HL-60 (cell line): ENCODE data around the gene ACHE.

ENCODE experiments used
- DNase-seq, 2 experiments: peaks; one replicate each; pipeline ENCODE4 v3.0.0-alpha.2; 2010 to 2020; ENCODE audit warnings: low read depth in 1 of 2, low spot score in 1 of 2
- H3K27ac ChIP-seq: fragments of 250-450 bp; sonication (Bioruptor Pico); replicated peaks from 2 replicates; pipeline ENCODE4 v1.5.1; 2020; ENCODE audit warnings: mild to moderate bottlenecking, moderate library complexity
- H3K27me3 ChIP-seq: fragments of 250-450 bp; sonication (Bioruptor Pico); 2 replicates; pipeline ENCODE4 v1.5.1; 2021; ENCODE audit warnings: mild to moderate bottlenecking, moderate library complexity; ENCODE audit not compliant: insufficient read depth, poor library complexity, severe bottlenecking
- H3K4me3 ChIP-seq: replicated peaks from 2 replicates; pipeline ENCODE4 v1.5.1; 2011; ENCODE audit warnings: mild to moderate bottlenecking, control low read depth, low read length; ENCODE audit not compliant: insufficient read depth
- GABPA ChIP-seq: IDR thresholded peaks from 2 replicates; pipeline ENCODE4 v1.6.1; 2012; ENCODE audit warnings: low read depth
- POLR2AphosphoS5 ChIP-seq: IDR thresholded peaks from 2 replicates; pipeline ENCODE4 v1.6.1; 2012; ENCODE audit warnings: low read depth
- SPI1 ChIP-seq: IDR thresholded peaks from 2 replicates; pipeline ENCODE4 v1.6.1; 2012; ENCODE audit warnings: low read depth, mild to moderate bottlenecking, borderline replicate concordance
- TF ChIP-seq, protein P1 (sequence below): IDR thresholded peaks from one replicate; pipeline ENCODE4 v1.5.1; 2011; ENCODE audit warnings: low read length, control low read depth, inconsistent platforms; ENCODE audit not compliant: insufficient read depth
- TF ChIP-seq, protein P2 (sequence below): IDR thresholded peaks from 2 replicates; pipeline ENCODE4 v1.6.1; 2012; ENCODE audit warnings: low read depth; ENCODE audit not compliant: insufficient replicate concordance

ACHE gene

DNA sequence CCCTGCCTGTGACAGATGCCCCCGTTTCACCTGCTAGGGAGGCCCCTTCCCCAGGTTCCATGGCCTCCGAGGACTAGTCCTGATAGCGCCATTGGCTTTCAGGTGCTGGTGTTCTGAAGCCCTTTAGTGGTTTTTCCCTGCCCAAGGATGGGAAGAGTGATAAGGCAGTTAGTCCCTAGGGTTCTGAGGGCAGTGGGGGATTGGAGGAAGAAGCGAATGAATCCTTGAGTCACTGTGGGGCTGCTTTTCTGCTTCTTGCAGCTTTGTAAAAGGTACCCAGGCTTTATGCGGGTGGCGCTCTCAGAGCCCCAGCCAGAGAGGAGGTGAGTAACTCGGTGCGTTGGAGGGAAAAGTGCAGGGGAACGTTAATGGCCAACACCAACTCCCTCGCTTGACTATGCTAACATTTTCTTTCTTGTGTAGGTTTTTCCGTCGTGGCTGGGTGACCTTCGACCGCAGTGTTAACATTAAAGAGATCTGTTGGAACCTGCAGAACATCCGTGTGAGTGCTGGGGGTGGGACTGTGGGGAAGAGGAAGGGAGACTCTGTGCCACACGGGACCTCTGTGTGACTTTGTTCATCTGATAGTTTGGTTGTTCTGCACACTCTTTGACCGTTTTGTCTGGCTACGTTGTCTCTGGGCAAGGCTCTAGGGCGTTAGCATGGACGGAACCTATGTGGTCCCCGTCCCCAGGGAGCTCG, 10.1 kb downstream of the ACHE start:
- H3K27me3 ChIP-seq: peaks cover 2% of the 10 kb centered on the region
- TF ChIP-seq, protein P1, sequence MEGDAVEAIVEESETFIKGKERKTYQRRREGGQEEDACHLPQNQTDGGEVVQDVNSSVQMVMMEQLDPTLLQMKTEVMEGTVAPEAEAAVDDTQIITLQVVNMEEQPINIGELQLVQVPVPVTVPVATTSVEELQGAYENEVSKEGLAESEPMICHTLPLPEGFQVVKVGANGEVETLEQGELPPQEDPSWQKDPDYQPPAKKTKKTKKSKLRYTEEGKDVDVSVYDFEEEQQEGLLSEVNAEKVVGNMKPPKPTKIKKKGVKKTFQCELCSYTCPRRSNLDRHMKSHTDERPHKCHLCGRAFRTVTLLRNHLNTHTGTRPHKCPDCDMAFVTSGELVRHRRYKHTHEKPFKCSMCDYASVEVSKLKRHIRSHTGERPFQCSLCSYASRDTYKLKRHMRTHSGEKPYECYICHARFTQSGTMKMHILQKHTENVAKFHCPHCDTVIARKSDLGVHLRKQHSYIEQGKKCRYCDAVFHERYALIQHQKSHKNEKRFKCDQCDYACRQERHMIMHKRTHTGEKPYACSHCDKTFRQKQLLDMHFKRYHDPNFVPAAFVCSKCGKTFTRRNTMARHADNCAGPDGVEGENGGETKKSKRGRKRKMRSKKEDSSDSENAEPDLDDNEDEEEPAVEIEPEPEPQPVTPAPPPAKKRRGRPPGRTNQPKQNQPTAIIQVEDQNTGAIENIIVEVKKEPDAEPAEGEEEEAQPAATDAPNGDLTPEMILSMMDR: no peak
- TF ChIP-seq POLR2AphosphoS5: no peak
- TF ChIP-seq SPI1: no peak
- TF ChIP-seq GABPA: no peak
- TF ChIP-seq, protein P2, sequence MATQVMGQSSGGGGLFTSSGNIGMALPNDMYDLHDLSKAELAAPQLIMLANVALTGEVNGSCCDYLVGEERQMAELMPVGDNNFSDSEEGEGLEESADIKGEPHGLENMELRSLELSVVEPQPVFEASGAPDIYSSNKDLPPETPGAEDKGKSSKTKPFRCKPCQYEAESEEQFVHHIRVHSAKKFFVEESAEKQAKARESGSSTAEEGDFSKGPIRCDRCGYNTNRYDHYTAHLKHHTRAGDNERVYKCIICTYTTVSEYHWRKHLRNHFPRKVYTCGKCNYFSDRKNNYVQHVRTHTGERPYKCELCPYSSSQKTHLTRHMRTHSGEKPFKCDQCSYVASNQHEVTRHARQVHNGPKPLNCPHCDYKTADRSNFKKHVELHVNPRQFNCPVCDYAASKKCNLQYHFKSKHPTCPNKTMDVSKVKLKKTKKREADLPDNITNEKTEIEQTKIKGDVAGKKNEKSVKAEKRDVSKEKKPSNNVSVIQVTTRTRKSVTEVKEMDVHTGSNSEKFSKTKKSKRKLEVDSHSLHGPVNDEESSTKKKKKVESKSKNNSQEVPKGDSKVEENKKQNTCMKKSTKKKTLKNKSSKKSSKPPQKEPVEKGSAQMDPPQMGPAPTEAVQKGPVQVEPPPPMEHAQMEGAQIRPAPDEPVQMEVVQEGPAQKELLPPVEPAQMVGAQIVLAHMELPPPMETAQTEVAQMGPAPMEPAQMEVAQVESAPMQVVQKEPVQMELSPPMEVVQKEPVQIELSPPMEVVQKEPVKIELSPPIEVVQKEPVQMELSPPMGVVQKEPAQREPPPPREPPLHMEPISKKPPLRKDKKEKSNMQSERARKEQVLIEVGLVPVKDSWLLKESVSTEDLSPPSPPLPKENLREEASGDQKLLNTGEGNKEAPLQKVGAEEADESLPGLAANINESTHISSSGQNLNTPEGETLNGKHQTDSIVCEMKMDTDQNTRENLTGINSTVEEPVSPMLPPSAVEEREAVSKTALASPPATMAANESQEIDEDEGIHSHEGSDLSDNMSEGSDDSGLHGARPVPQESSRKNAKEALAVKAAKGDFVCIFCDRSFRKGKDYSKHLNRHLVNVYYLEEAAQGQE: no peak
- DNase-seq: no peak
- peak overlapping the region; percentile 2; the same call in 1 of the 2 replicates for H3K4me3 ChIP-seq
- peak overlapping the region; percentile 27 for H3K27ac ChIP-seq

DNA sequence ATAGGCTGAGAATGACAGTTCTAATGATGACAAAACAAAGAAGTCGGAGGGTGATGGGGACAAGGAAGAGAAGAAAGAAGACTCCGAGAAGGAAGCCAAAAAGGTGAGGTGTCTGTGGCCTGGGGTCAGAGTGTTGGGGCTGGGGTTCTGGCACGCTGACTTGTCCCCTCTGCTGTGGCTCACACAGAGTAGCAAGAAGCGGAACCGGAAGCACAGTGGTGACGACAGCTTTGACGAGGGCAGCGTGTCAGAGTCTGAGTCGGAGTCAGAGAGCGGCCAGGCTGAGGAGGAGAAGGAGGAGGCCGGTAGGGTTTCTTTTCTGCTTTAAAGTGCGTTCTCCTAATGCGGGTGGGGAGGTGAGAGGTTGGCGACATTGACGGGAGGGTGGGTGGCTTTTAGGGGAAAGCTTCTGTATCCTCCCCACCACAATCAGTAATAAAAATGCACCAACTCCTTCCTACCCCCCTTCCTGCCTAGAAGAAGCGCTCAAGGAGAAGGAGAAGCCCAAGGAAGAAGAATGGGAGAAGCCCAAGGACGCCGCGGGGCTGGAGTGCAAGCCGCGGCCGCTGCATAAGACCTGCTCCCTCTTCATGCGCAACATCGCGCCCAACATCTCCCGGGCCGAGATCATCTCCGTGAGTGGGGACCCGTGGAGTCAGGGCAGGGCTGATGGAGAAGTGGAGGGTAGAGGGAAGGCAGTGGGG, 10.8 kb downstream of the ACHE start:
- peak; percentile 56; the same call in 1 of the 2 replicates for TF ChIP-seq POLR2AphosphoS5
- TF ChIP-seq SPI1: peak; percentile 64; the same call in 1 of the 2 replicates
- TF ChIP-seq, protein P2: no peak
- TF ChIP-seq, protein P1: no peak
- TF ChIP-seq GABPA: peak; percentile 76
- Histone ChIP-seq H3K27ac (peak overlapping the region; percentile 27), H3K4me3 (peak overlapping the region; percentile 2; the same call in 1 of the 2 replicates), H3K27me3 (no peaks in the 10 kb centered on the region)
- peak; percentile 79 to 86 for DNase-seq

DNA sequence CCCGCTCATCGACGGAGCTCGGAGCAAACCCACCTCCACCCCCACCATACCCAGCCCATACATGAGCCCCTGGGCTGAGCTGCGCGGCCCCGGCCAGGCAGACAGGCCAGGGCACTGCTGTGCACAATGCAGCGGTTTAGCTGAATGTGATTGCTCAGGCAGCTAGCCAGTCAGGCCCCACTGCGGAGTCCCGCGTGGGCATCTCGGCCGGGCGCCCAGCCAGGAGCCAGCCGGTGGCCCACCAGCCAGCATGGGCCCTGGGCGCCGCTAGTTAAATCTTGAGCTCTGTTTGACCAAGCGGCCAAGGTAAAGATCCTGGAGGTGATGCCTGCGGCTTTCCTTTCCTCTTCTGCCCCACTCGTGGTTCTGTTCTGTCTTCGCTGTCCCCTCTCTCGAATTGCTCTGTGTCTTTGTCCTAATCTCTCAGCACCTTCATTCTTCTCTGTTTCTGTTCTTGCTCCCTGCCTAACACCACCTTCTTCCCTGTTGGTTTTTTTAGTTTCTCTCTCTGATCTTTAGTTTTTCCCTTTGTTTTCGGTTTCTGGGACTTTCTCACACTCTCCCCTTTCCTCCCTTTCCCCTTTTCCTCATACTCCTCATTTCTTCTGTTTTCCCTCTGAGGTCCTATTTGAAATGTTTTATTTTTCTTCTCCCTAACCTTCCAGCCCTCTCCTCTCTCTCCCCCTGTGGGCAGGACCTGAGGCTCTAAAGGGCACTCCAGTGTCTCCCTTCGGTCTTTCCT, 12.7 kb downstream of the ACHE start:
- DNase-seq: no peak
- no peak overlapping the region for H3K4me3 ChIP-seq
- H3K27me3 ChIP-seq: no peaks in the 10 kb centered on the region
- TF ChIP-seq, protein P2: no peak
- TF ChIP-seq, protein P1: no peak
- TF ChIP-seq POLR2AphosphoS5 (no peak), GABPA (no peak), SPI1 (no peak)
- no peak overlapping the region for H3K27ac ChIP-seq
